Retina (tissue), 1 donor: ENCODE results near the gene ABHD2.
A peak's percentile ranks its signal among the peaks of the same experiment; 100 is the strongest.
"Not testable (repeated sequence)": the region's sequence is repeated elsewhere in the genome, so short reads cannot be mapped to it uniquely, and the experiment has no call there.

Source experiments
- DNase-seq: peaks from one replicate; pipeline ENCODE4 v3.0.0-alpha.2; 2016

ABHD2 gene

GRCh38 chr15:89198934-89199333 lies 110.7 kb downstream of the ABHD2 start:
- peak; percentile 34 for DNase-seq

DNA sequence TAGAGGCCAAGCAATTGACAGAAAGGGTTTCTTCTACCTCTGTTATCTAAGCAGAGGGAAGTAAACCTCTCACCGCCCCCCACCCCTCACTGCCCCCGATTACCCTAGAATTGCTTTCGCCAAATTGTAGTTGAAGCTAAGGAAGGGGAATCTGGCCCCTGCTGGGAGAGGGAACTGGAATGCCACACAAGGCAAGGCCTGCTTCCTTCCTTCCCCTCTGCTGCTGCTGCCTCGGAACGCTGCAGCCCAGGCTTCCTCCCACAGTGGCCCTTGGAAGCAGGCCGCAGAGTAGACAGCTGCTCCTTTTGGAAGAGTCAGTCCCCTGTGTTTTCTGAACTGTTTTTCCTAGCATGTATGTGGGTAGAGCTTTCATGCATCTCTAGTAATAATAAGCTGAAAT lies 111.5 kb downstream of the ABHD2 start:
- peak; percentile 24 for DNase-seq

DNA sequence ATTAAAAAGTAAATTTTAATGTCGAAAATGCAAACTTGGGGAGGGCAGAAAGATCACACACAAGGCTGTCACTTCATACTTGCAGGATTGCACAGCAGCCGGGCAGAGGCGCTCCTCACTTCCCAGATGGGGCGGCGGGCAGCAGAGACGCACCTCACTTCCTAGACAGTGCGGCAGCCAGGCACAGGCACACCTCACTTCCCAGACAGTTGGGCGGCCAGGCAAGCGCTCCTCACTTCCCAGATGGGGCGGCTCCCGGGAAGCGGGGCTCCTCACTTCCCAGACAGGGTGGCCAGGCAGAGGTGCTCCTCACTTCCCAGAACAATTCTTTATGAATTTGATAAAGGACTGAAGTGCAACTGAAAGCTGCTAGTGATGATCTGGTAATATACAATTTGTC lies 111.9 kb downstream of the ABHD2 start:
- DNase-seq = no peak

DNA sequence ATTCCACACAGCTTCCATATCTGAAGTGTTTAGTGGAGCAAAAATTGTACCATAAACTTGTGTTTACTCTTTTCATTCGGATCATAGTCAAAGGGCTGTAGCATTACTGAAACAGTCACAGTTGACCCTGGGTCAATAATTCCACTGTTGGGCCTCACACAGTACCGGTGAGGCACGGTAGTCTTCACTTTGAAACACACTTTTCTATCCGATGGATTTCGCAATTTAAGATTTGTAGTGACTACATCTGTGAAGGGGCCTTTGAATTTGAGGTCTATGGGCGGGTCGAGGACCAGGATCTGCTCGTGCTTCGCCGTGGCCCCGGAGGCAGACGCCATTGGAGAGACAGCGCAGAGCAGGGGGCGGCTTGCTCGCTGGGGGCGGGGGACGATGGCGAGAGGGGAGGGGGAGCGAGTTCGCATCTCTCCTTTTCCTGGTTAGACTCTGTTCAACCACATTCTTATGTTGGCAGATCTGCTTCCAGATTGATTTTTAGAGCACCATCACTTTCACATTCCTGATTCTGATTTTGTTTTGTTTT lies 113.3 kb downstream of the ABHD2 start:
- no peak for DNase-seq

DNA sequence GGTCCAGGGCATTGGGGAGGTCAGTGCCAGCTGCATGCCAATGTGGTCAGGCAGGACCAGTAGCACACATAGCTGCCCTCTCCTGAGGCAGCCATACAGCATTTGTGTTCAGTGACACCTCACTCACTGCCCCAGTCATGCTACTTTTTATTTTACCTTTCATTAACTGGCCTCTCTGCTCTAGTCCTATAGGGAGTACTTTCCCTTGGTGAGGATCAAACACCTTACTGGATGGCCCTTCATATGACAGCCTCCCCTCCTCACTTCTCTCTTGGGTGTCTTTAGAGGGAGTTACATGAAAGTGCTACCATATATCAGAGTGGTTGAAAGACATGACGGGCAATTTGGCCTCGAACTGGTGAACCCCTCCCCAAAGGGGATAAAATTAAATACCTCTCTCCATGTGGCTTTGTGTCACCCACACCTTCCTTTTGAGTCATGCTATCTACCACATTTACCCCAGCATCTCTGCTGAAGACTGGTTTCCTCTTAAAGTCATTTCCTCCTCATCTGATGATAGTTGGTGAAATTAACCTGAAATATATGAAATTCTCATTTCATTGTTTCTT lies 115.5 kb downstream of the ABHD2 start:
- DNase-seq = no peak

GRCh38 chr15:89205991-89206585 lies 117.8 kb downstream of the ABHD2 start:
- no peak for DNase-seq

DNA sequence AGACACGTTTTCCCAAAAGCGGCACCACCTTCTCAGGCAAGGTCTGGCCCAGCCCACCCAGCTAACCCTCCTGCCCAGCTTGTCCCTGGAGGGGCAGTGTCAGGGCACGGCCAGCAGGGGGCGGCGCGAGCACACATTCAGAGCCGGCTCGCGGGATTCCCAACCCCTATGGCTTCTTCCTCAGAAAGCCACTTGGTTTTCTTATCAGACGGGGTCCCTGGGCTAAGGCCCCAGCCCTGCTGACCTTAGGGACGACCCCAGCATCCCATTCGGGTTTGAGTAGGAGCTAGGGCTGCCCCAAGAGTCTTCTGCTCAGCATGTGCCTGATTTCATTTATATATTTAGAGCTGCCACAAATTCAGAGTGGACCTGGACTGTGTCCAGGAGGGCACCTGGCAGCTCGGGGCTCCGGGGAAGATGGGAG lies 118.7 kb downstream of the ABHD2 start:
- DNase-seq = peak; percentile 90

DNA sequence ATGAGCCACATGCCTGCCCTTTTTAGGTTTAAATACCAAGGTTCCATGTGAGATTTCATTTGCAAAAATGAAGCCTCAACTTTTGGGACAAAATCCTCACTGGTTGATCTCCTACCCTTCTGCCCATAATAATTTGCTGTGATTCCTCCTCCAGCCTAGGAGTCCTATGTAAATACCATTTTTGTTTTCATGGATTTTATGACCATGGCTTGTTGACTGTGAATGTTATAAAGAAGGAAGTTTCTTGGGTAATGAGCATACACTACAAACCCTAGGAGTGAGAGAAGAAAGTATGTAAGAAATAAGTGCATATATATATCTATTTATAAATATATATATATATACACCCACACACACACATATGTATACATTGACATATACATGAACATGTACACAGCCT lies 120.0 kb downstream of the ABHD2 start:
- DNase-seq = no peak

- no peak for DNase-seq
These were observed 120.8 kb downstream of the ABHD2 start for GRCh38 chr15:89209057-89209456.

GRCh38 chr15:89211678-89212170 lies 123.5 kb downstream of the ABHD2 start:
- no peak for DNase-seq

GRCh38 chr15:89215627-89216026 lies 127.4 kb downstream of the ABHD2 start:
- no peak for DNase-seq

- no peak for DNase-seq
These were observed 128.8 kb downstream of the ABHD2 start for GRCh38 chr15:89217031-89217430.

DNA sequence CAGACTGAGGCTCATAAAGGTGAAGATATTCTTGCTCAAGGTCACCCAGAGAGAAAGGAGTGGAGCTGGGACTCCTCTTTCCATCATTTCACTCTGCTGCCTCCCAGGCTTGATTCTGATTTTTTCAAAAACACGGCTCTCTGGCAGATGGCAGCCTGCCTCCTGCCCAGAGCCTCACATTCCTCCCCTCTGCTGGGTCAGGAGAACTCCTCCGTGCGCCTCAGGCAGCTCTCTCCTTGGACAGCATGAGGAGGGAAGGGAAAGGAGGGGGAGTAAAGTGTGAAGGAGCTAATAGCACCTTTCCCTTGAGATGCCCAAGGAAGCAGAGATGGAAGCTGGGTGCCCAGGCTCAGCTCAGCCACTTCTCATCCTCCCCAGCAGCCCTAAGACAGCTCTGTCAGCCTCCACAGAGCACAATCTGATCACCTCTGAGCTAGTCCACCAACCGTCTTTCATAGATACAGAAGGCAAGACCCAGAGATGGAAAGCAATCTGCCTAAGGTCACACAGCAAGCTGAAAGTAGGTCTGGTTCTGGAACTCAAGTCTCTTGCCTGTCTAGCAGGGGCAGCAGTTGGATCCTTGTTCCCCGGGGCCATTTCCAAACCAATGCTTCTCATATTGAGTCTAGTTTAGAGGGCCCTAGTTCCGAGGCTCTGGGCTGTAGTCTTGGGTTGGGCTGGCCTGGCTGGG lies 129.6 kb downstream of the ABHD2 start:
- DNase-seq = no peak

DNA sequence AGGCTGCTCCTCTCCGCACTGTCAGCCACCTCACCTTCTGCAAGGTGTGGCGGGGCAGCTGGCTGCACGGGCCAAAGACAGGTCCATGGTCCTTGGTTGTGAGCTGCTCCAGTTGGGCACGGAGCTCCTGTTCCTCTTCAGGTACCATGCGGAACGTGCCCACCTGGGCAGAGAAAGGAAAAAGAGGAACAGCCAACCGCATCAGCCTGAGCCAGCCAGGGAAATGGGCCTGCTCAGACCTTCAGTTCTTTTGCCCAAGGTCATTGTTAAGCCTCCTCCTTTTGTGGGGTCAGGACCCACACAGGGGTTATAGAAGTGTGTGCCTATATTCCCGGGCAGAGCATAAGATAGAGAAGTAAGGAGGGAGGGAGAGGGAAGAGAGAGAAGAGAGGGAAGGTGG lies 130.3 kb downstream of the ABHD2 start:
- no peak for DNase-seq

DNA sequence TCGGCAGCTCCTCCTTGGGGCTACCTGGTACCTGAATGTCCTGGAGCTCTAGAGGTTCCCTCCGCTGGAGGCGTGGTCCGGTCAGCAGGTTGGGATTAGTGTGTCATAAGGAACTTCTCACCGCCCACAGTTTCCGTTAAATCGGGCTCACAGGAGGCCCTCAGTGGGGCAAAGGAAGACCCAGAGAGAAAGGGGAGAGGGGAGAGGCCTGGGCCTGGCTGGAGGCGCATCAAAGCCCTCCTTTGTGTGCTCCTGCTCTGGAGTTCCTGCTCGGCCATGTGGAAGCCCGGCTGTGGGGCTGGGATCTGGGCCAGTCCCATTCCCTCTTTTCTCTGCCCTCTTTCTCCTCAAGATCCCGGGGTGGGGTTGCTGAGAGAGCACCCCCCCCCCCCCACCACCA lies 133.3 kb downstream of the ABHD2 start, which contains the start of gene RLBP1:
Gene RLBP1, minus strand, starts transcription at position 37 of the 400 bp plus-strand sequence. CDS start 2,604 bp downstream, outside the sequence.
- peak; percentile 76 for DNase-seq

DNA sequence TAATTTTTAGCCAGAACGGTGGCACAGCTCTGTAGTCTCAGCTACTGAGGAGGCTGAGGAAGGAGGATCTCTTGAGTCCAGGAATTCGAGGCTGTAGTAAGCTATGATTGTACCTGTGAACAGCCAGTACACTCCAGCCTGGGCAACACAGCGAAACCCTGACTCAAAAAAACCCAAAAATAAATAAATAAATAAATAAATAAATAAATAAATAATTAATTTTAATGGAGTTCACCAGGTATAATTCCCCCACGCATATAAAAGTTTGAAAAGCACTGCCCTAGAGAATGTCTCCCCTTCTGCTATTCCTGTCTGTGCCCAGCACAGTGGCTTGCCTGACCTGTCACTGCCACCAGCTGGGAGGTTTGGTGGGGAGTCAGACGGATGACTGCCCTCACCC lies 137.3 kb downstream of the ABHD2 start:
- no peak for DNase-seq

DNA sequence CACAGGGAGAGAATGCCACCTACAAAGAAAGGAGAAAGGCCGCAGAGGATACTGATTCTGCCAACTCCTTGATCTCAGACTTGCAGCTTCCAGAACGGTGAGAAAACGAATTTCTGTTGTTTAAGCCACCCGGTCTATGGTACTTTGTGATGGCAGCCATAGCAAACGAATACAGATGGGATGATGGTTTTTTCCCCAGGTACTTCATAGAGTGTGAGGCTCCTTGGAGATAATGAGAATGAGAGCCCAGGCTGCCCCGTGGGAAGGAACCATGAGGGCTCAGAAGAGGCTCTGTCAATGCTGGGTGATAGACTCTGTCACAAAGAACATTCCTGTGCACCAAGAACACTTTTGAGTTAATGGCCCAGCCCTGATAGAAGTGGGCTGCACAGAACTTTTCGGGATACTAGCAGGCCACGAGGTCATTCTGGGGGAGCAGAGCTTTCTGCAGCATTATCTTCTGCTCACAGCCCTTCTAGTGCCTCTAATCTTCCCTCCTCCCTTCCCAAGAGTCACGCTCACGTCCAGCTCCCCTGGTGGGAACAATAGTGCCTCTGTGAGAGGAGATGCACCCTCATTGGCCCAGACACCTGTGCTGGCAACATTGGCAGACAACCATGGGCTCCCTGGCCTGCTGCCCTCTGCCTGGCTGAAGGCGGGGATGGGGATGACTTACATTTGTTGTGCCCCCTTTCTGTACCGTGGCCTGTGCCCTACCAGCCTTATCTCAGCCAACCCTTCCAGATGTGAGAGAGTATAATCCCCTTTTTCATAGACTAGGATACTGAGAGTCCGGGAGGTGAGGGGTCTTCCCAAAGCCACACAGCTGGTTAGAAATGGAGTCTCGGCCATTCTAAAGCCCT lies 138.3 kb downstream of the ABHD2 start:
- no peak for DNase-seq

- DNase-seq = no peak
These were observed 139.2 kb downstream of the ABHD2 start for GRCh38 chr15:89227425-89227824.

DNA sequence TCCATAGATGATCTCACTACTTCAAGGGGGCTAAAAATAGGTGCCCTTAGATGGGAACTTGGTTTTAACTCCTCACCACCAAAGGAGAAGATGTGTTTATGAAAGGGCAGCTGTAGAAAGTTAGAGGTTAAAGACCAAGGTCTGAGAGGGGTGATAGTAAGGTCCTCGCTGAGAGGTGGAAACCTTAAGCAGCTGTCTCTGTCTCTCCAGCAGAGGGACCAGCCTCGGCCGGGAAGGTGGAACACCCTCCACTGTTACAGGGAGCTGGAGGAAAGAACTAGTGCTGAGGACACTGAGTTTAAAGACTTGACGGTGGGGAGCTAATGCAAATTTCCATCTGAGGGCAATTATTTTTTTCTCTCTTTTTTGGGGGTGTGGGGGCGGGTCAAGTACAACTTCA lies 142.0 kb downstream of the ABHD2 start:
- no peak for DNase-seq

GRCh38 chr15:89231832-89232231 lies 143.6 kb downstream of the ABHD2 start:
- no peak for DNase-seq

DNA sequence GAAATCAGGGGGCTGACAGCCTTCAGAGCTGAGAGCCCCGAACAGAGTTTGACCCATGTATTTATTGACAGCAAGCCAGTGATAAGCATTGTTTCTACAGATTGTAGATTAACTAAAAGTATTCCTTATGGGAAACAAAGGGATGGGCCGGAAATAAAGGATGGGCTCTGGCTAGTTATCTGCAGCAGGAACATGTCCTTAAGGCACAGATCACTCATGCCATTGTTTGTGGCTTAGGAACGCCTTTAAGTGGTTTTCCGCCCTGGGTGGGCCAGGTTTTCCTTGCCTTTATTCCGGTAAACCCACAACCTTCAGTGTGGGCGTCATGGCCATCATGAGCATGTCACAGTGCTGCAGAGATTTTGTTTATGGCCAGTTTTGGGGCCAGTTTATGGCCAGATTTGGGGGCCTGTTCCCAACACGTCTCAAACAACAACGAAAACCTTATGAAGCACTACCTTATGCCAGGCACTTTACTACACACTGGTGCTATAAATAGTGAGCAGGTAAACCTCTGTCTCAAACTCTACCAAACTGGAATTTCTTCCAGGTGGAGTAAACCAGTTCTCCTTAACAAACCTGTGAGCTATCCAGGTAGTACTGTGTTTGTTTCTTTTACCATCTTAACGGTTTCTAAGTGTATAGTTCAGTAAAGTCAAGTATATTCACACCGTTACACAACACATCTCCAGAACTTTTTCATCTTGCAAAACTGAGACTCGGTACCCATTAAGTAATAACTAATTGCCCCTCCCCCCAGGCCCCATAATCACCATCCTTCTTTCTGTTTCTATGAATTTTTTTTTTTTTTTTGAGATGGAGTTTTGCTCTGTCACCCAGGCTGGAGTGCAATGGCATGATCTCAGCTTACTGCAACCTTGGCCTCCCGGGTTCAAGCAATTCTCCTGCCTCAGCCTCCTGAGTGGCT lies 151.9 kb downstream of the ABHD2 start:
- not testable (repeated sequence) for DNase-seq
